GM12878 (cell line): ENCODE data around the gene SMIM35. TPM values are rescaled to one million over a fixed set of nuclear protein-coding genes. Genes with fewer than 3 reads are reported as not detected.

Experiments
- ATAC-seq: fragments of 200-7000 bp; cut with Tn5 transposase; 3 replicates; pipeline ENCODE4 v1.9.1; 2020; ENCODE audit warnings: mild to moderate bottlenecking, moderate library complexity
- BruUV-seq: library from RNA; stranded (reverse); fragments of 400-500 nt; replicated peaks from 2 replicates; lab custom pipeline; 2021; lab: Mats Ljungman, UMichigan
- CTCF ChIA-PET: fragments of 300-600 bp; sonication (Branson Sonifier 250); formaldehyde crosslinking; extraction: SDS; loops from one replicate; lab custom pipeline; 2021; ENCODE audit warnings: inconsistent platforms; lab: Yijun Ruan, JAX
- POLR2A ChIA-PET: fragments of 350-600 bp; formaldehyde crosslinking; extraction: SDS; loops from one replicate; lab custom pipeline; 2021; ENCODE audit warnings: inconsistent platforms; lab: Charles Lee
- RAD21 ChIA-PET: fragments of 300-600 bp; sonication (Branson Sonifier 250); formaldehyde crosslinking; loops from one replicate; lab custom pipeline; 2023; ENCODE audit warnings: antibody characterized with exemption; ENCODE audit not compliant: unreplicated experiment; lab: Charles Lee
- SMC1A ChIA-PET: fragments of 300-600 bp; sonication (Branson Sonifier 250); formaldehyde crosslinking; loops from one replicate; lab custom pipeline; 2023; ENCODE audit not compliant: unreplicated experiment, uncharacterized antibody; lab: Charles Lee
- DNase-seq: peaks from one replicate; pipeline ENCODE4 v3.0.0-alpha.2; 2011; ENCODE audit warnings: low read depth, low spot score
- FAIRE-seq: peaks from 3 replicates; lab custom pipeline; 2011; peaks lifted over from hg19 to GRCh38; lab: Jason Lieb, UNC
- H2AFZ ChIP-seq: 2 replicates; pipeline ENCODE4 v1.6.0; 2011; ENCODE audit warnings: low read depth, low read length, control low read depth; ENCODE audit not compliant: control insufficient read depth
- H3K27ac ChIP-seq: 2 replicates; pipeline ENCODE4 v1.5.1; 2011; ENCODE audit warnings: control low read depth; ENCODE audit not compliant: control insufficient read depth, insufficient read depth
- H3K27me3 ChIP-seq, 2 experiments: replicated peaks in 1 of 2; 2 replicates each; pipeline versions ENCODE4 v1.6.0 to v1.6.1; 2011; ENCODE audit warnings: low read length in 1 of 2; ENCODE audit not compliant: control insufficient read depth in 2 of 2, insufficient read depth in 2 of 2
- H3K36me3 ChIP-seq, 2 experiments: 2 replicates each; pipeline ENCODE4 v1.5.1; 2011; ENCODE audit warnings: low read length in 1 of 2; ENCODE audit not compliant: control insufficient read depth in 2 of 2, insufficient read depth in 2 of 2
- H3K4me1 ChIP-seq: 2 replicates; pipeline ENCODE4 v1.6.1; 2011; ENCODE audit warnings: mild to moderate bottlenecking, low read length, moderate library complexity, mixed read lengths; ENCODE audit not compliant: control insufficient read depth, insufficient read depth
- H3K4me2 ChIP-seq: 2 replicates; pipeline ENCODE4 v1.6.0; 2011; ENCODE audit warnings: control low read depth; ENCODE audit not compliant: control insufficient read depth, insufficient read depth
- H3K4me3 ChIP-seq: fragments of 200-600 bp; sonication (generic); 2 replicates; pipeline ENCODE4 v1.5.1; 2016
- H3K79me2 ChIP-seq: 2 replicates; pipeline ENCODE4 v1.6.0; 2011; ENCODE audit warnings: low read length; ENCODE audit not compliant: control insufficient read depth, insufficient read depth
- H3K9ac ChIP-seq: 2 replicates; pipeline ENCODE4 v1.8.0; 2011; ENCODE audit warnings: low read length, control low read depth, mixed read lengths; ENCODE audit not compliant: control insufficient read depth, insufficient read depth
- H3K9me3 ChIP-seq: replicated peaks from 3 replicates; pipeline ENCODE4 v1.5.1; 2011; ENCODE audit warnings: mild to moderate bottlenecking, low read length; ENCODE audit not compliant: control insufficient read depth, insufficient read depth
- H4K20me1 ChIP-seq: 2 replicates; pipeline ENCODE4 v1.6.0; 2011; ENCODE audit not compliant: control insufficient read depth, insufficient read depth
- BACH1 ChIP-seq: fragments of 450-650 bp; IDR thresholded peaks from 2 replicates; pipeline ENCODE4 v1.6.1; 2017; ENCODE audit warnings: mild to moderate bottlenecking, borderline replicate concordance
- CEBPB ChIP-seq, 2 experiments: fragments of 150-350 bp in 1 of 2; IDR thresholded peaks; 2 replicates each; pipeline ENCODE4 v1.6.1; 2012 to 2014; ENCODE audit warnings: low read depth in 2 of 2, low read length in 2 of 2, borderline replicate concordance in 1 of 2, inconsistent platforms in 1 of 2
- ESRRA ChIP-seq: IDR thresholded peaks from 2 replicates; pipeline ENCODE4 v1.6.1; 2012; ENCODE audit warnings: mild to moderate bottlenecking, low read length, improper control_type of control experiment
- NBN ChIP-seq: fragments of 450-650 bp; IDR thresholded peaks from 2 replicates; pipeline ENCODE4 v1.6.1; 2016
- NFXL1 ChIP-seq: fragments of 450-650 bp; IDR thresholded peaks from 2 replicates; pipeline ENCODE4 v1.6.1; 2017; ENCODE audit warnings: antibody characterized with exemption, mild to moderate bottlenecking, borderline replicate concordance
- NR2C2 ChIP-seq: IDR thresholded peaks from 2 replicates; pipeline ENCODE4 v1.6.1; 2011; ENCODE audit warnings: borderline replicate concordance, low read depth; ENCODE audit not compliant: control insufficient read depth, insufficient read length
- PAX8 ChIP-seq: fragments of 450-650 bp; IDR thresholded peaks from 2 replicates; pipeline ENCODE4 v1.6.1; 2017; ENCODE audit warnings: mild to moderate bottlenecking, moderate library complexity
- PML ChIP-seq: IDR thresholded peaks from 2 replicates; pipeline ENCODE4 v1.6.1; 2012; ENCODE audit warnings: low read length, inconsistent platforms
- POLR2A ChIP-seq: IDR thresholded peaks from 2 replicates; pipeline ENCODE4 v1.6.1; 2011; ENCODE audit warnings: low read depth, mild to moderate bottlenecking, low read length
- POLR2AphosphoS5 ChIP-seq: IDR thresholded peaks from 2 replicates; pipeline ENCODE4 v1.6.1; 2011; ENCODE audit warnings: mild to moderate bottlenecking, low read length, inconsistent platforms
- SMAD5 ChIP-seq: IDR thresholded peaks from 2 replicates; pipeline ENCODE4 v1.6.1; 2016; ENCODE audit warnings: antibody characterized with exemption, low read depth
- STAT1 ChIP-seq: fragments of 450-650 bp; conservative IDR thresholded peaks from 2 replicates; pipeline ENCODE4 v1.6.1; 2014; ENCODE audit warnings: antibody characterized with exemption, mild to moderate bottlenecking
- TAF1 ChIP-seq: IDR thresholded peaks from 2 replicates; pipeline ENCODE4 v1.6.1; 2011; ENCODE audit warnings: mild to moderate bottlenecking, low read depth, low read length, borderline replicate concordance
- WGBS: methylation state at CpG from one replicate; pipeline ENCODE4 v1.1.6; 2016; ENCODE audit warnings: low lambda C conversion rate; ENCODE audit not compliant: insufficient replicate concordance, insufficient coverage; ENCODE audit errors: missing lambda C conversion rate; 5-methylcytosine and 5-hydroxymethylcytosine counted together
- in situ Hi-C: fragments of 300-500 bp; cut with MboI; formaldehyde crosslinking; loops from 9 replicates; pipeline ENCODE4 v1.14.3; 2018; ENCODE audit warnings: mixed read lengths
- intact Hi-C: fragments of 100-400 bp; cut with micrococcal nuclease; formaldehyde crosslinking; loops from one replicate; pipeline ENCODE4 v1.14.2; 2022; ENCODE audit not compliant: unreplicated experiment
- polyA plus RNA-seq, 11 experiments: library from polyadenylated mRNA; depleted of rRNA in 4 of 11; unstranded in 6 of 11; stranded (reverse) in 5 of 11; fragments of >200 nt; fragmentation: Nextera tagmentation in 4 of 11; fragmentation: Illumina TruSeq in 1 of 11; extraction: Ambion mirVana in 4 of 11; extraction: Trizol in 1 of 11; gene quantifications; 1 replicate in 1 of 11; 2 replicates in 10 of 11; pipeline versions ENCODE4 v1.2.1 to v1.2.3, GENCODE V29; 2011 to 2016; ENCODE audit warnings: inconsistent platforms in 2 of 11, missing spikeins in 2 of 11, low read depth in 1 of 11
- total RNA-seq, 4 experiments: library from RNA; depleted of rRNA in 3 of 4; stranded (reverse); fragments of >200 nt in 3 of 4; fragmentation: Illumina TruSeq in 1 of 4; extraction: Trizol in 1 of 4; gene quantifications; 2 replicates each; pipeline versions ENCODE4 v1.2.1 to v1.2.3, GENCODE V29; 2013 to 2021
- TF ChIP-seq, protein P1 (sequence below): fragments of 450-650 bp; IDR thresholded peaks from 2 replicates; pipeline ENCODE4 v1.6.1; 2017; ENCODE audit warnings: mild to moderate bottlenecking, moderate library complexity
- TF ChIP-seq, protein P2 (sequence below): fragments of 450-650 bp; IDR thresholded peaks from 2 replicates; pipeline ENCODE4 v1.6.1; 2017; ENCODE audit warnings: antibody characterized with exemption, mild to moderate bottlenecking, moderate library complexity

SMIM35 gene
- total and polyA plus RNA-seq, 10 of the 15 experiments (the other 5 are each of a cell fraction or from before 2014, with no cell fraction given), result 0.02 to 1.1 (median 0.05) TPM; not detected in 5

DNA sequence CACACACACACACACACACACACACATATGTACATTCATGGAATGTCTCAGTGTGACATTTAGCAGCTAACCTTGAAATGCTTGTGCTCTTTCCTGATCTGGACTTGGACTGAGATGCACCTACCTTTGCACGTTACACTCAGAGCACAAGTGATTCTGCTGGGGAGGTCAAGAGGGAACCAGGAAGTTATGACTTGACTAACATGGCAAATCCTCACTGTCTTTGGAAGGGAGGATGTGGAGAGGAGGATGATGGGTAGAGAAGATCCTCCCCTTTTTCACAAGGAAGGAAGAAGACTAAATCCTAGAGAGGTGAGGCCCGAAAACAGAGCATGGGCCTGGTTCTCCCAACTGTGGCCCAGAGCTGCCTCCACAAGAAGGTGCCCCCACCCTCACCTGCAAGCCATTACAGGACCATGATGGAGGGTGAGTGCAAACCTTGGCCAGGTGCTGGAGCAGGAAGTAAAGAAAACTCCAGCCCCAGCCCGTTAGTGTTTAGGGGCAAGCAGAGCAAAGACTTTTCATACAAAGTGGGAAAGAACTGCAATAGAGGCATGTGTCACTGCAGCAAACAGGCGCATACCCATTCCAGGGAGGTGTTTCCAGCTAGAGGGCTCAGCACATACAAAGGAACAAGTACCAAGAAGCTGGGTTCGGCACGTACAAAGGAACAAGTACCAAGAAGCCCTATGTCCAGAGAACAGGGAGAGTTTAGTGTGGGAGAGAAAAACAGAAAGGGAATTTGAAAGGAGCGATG is 39.5 kb upstream of the SMIM35 start:
- intact Hi-C loops, result no loop called here
- Histone ChIP-seq H3K27ac (no peak overlapping the region), H4K20me1 (no peaks in the 10 kb centered on the region), H3K79me2 (no peaks in the 10 kb centered on the region), H3K9ac (no peak overlapping the region), H3K36me3 (no peaks in the 10 kb centered on the region), H2AFZ (no peak overlapping the region; the same call in 1 of the 2 replicates), H3K27me3 (peaks cover 0 to 2% of the 10 kb centered on the region in 2 experiments; a peak in 2 of 4 replicates), H3K4me1 (no peaks in the 10 kb centered on the region), H3K4me3 (no peak overlapping the region), H3K4me2 (no peak overlapping the region), H3K9me3 (no peaks in the 10 kb centered on the region)
- ATAC-seq (no peak; the same call in 2 of the 3 replicates), FAIRE-seq (no peak), DNase-seq (no peak)
- no TSS peak for BruUV-seq
- SMC1A ChIA-PET, result no interaction called here
- TF ChIP-seq PAX8 (no peak), PML (no peak), STAT1 (no peak), BACH1 (peak; percentile 47; the same call in 1 of the 2 replicates), NFXL1 (no peak), ESRRA (no peak), POLR2AphosphoS5 (peak; percentile 50; the same call in 1 of the 2 replicates), TAF1 (no peak), CEBPB (IDR thresholded peaks at IDR 0.05; ENCODE audit: borderline replicate concordance in 1 of 2, low read depth in 2 of 2, low read length in 2 of 2) (no peak), POLR2A (peak; percentile 55), SMAD5 (no peak), NR2C2 (no peak), NBN (no peak)
- TF ChIP-seq, protein P1, sequence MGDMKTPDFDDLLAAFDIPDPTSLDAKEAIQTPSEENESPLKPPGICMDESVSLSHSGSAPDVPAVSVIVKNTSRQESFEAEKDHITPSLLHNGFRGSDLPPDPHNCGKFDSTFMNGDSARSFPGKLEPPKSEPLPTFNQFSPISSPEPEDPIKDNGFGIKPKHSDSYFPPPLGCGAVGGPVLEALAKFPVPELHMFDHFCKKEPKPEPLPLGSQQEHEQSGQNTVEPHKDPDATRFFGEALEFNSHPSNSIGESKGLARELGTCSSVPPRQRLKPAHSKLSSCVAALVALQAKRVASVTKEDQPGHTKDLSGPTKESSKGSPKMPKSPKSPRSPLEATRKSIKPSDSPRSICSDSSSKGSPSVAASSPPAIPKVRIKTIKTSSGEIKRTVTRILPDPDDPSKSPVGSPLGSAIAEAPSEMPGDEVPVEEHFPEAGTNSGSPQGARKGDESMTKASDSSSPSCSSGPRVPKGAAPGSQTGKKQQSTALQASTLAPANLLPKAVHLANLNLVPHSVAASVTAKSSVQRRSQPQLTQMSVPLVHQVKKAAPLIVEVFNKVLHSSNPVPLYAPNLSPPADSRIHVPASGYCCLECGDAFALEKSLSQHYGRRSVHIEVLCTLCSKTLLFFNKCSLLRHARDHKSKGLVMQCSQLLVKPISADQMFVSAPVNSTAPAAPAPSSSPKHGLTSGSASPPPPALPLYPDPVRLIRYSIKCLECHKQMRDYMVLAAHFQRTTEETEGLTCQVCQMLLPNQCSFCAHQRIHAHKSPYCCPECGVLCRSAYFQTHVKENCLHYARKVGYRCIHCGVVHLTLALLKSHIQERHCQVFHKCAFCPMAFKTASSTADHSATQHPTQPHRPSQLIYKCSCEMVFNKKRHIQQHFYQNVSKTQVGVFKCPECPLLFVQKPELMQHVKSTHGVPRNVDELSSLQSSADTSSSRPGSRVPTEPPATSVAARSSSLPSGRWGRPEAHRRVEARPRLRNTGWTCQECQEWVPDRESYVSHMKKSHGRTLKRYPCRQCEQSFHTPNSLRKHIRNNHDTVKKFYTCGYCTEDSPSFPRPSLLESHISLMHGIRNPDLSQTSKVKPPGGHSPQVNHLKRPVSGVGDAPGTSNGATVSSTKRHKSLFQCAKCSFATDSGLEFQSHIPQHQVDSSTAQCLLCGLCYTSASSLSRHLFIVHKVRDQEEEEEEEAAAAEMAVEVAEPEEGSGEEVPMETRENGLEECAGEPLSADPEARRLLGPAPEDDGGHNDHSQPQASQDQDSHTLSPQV, result no peak
- TF ChIP-seq, protein P2, sequence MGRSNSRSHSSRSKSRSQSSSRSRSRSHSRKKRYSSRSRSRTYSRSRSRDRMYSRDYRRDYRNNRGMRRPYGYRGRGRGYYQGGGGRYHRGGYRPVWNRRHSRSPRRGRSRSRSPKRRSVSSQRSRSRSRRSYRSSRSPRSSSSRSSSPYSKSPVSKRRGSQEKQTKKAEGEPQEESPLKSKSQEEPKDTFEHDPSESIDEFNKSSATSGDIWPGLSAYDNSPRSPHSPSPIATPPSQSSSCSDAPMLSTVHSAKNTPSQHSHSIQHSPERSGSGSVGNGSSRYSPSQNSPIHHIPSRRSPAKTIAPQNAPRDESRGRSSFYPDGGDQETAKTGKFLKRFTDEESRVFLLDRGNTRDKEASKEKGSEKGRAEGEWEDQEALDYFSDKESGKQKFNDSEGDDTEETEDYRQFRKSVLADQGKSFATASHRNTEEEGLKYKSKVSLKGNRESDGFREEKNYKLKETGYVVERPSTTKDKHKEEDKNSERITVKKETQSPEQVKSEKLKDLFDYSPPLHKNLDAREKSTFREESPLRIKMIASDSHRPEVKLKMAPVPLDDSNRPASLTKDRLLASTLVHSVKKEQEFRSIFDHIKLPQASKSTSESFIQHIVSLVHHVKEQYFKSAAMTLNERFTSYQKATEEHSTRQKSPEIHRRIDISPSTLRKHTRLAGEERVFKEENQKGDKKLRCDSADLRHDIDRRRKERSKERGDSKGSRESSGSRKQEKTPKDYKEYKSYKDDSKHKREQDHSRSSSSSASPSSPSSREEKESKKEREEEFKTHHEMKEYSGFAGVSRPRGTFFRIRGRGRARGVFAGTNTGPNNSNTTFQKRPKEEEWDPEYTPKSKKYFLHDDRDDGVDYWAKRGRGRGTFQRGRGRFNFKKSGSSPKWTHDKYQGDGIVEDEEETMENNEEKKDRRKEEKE, result no peak
- POLR2A ChIA-PET, result interaction anchor here (0.7 kb wide), 1 partner anchor 10 kb away, joined by 3 read pairs; no protein-coding TSS in a partner anchor
- in situ Hi-C loops, result no loop called here
- CTCF ChIA-PET, result interaction anchor here (0.5 to 2.0 kb wide), 2 partner anchors 17 to 658 kb away, joined by 3 to 5 read pairs; no protein-coding TSS in a partner anchor
- RAD21 ChIA-PET, result no interaction called here
- 14% methylated on average over 7 of the region's 7 CpGs for WGBS
